Transverse colon (tissue), 3 donors: ENCODE measurements around the gene ACP7.

Experiments used
- POLR2A ChIP-seq: fragments of 450-650 bp; IDR thresholded peaks from one replicate; pipeline ENCODE4 v1.6.1; 2016; ENCODE audit warnings: antibody characterized with exemption, mild to moderate bottlenecking, moderate library complexity
- TF ChIP-seq, protein P1 (sequence below), 5 experiments: fragments of 200-600 bp in 3 of 5; fragments of 450-650 bp in 2 of 5; sonication (generic) in 3 of 5; IDR thresholded peaks; 1 replicate in 2 of 5; 2 replicates in 3 of 5; pipeline ENCODE4 v1.5.1; 2016 to 2017; ENCODE audit warnings: antibody characterized with exemption in 5 of 5, inconsistent platforms in 3 of 5, mild to moderate bottlenecking in 2 of 5, moderate library complexity in 1 of 5

DNA sequence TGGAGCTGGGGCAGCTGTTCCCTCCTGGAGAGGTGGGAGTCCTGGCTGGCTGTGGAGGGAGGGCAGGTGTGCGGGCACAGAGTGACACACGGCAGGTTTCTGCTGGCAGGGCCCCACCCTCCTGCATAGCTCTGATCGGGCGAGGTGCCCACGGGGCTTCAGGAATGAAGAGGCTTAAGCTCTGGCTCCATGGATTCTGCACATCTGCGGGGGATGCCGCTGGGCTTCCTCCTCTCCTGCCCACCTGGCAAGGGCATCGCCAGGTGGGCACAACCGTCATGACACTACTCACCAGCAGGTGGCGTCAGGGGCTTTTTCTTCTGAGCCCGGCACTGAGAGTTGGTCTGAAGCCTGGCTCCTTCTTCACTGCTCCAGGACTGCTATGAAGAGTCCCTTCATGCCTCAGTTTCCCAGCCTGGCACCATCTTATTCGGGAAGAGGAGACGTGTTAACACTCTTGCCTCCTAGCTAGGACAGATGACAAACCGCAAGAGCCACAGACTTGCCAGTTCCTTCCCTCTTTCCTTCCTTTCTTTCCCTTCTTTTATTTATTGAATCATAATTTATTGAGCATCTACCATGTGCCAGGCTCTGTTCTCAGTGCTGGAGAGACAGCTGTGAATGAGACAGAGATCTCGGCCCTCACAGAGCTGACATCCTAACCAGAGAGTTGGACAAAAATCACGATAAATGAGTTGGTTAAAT is 26.2 kb downstream of the ACP7 start:
- TF ChIP-seq, protein P1, sequence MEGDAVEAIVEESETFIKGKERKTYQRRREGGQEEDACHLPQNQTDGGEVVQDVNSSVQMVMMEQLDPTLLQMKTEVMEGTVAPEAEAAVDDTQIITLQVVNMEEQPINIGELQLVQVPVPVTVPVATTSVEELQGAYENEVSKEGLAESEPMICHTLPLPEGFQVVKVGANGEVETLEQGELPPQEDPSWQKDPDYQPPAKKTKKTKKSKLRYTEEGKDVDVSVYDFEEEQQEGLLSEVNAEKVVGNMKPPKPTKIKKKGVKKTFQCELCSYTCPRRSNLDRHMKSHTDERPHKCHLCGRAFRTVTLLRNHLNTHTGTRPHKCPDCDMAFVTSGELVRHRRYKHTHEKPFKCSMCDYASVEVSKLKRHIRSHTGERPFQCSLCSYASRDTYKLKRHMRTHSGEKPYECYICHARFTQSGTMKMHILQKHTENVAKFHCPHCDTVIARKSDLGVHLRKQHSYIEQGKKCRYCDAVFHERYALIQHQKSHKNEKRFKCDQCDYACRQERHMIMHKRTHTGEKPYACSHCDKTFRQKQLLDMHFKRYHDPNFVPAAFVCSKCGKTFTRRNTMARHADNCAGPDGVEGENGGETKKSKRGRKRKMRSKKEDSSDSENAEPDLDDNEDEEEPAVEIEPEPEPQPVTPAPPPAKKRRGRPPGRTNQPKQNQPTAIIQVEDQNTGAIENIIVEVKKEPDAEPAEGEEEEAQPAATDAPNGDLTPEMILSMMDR (IDR thresholded peaks at IDR 0.05) = peak; percentile 73 to 78 (median 76)
- no peak for TF ChIP-seq POLR2A
